ENCODE results near the gene PTX4.

PTX4 gene

GRCh38 chr16:1506494-1507213 is 17.9 kb upstream of the PTX4 start:
- Histone ChIP-seq H3K27me3 (ENCODE audit: control insufficient read depth, insufficient read depth, low read length) (no peaks in the 10 kb centered on the region), H3K4me3 (ENCODE audit: low read depth, low read length) (no peak overlapping the region), H3K36me3 (ENCODE audit: control insufficient read depth, insufficient read depth, low read length) (peaks cover 76% of the 10 kb centered on the region), H3K4me1 (ENCODE audit: control insufficient read depth, insufficient read depth, low read length) (no peaks in the 10 kb centered on the region), H3K27ac (ENCODE audit: low read depth, low read length) (no peak overlapping the region), H3K9me3 (ENCODE audit: control insufficient read depth, insufficient read depth, low read depth, low read length) (no peaks in the 10 kb centered on the region), H3K9ac (ENCODE audit: low read length) (no peak overlapping the region)

DNA sequence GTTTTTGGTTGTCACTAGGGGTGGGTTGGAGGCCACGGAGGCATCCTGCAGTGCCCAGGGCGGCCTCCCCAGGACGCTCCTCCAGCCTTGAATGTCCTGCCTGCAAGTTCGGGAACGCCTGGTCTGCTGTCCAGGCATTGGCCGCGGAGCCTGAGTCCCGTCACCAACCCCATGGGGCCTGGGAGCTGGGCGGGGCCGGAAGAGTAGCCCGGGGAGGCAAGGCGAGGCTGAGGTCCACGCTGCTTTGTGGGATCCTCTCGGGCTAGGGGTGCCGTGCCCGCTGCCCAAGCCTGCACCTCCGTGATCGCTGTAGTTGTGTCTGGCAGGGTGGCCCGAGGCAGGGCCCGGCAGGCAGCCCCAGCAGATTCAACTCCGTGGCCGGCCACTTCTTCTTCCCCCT is 17.2 kb upstream of the PTX4 start:
- no peaks in the 10 kb centered on the region for H3K27me3 ChIP-seq (ENCODE audit: control insufficient read depth, insufficient read depth, low read length)
- H3K36me3 ChIP-seq (ENCODE audit: control insufficient read depth, insufficient read depth, low read length): peaks cover 80% of the 10 kb centered on the region
- no peak overlapping the region for H3K9ac ChIP-seq (ENCODE audit: low read length)
- H3K27ac ChIP-seq (ENCODE audit: low read depth, low read length): no peak overlapping the region
- H3K4me1 ChIP-seq (ENCODE audit: control insufficient read depth, insufficient read depth, low read length): no peaks in the 10 kb centered on the region
- no peaks in the 10 kb centered on the region for H3K9me3 ChIP-seq (ENCODE audit: control insufficient read depth, insufficient read depth, low read depth, low read length)
- no peak overlapping the region for H3K4me3 ChIP-seq (ENCODE audit: low read depth, low read length)

DNA sequence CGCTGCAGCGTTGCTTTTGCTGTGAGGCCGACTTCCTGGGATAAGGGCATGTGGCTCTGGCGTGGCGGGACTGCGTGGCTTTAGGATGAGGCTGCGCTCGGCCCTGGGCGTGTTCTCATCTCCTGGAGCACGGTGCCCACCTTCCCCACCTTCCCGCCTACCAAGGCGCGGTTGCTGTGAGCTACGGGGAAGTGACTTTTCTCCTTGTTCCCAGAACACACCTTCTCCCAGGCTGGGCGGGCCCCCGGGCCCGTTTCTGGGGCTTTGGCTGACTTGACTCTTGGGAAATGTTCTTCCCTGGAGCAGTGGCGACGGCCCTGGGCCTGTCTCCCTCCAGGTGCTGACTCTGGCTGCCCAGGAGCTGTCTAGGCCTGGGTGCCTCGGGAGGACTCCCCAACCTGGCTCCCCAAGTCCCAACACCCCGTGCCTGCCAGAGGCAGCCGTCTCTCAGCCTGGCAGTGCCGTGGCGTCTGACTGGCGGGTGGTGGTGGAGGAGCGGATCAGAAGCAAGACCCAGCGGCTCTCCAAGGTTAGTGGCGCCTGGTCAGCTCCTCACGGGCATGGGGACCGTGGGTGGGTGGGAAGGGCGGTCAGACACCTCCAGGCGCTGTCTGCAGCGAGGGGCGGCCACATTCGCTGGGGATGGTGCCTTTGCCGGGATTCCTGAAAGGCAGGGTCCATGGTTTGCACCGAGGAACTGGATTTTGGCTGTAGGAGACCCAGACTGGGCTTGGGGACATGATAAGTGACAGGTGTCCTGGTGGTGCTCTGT is 16.5 kb upstream of the PTX4 start:
- Histone ChIP-seq H3K9me3 (ENCODE audit: control insufficient read depth, insufficient read depth, low read depth, low read length) (no peaks in the 10 kb centered on the region), H3K27ac (ENCODE audit: low read depth, low read length) (no peak overlapping the region), H3K27me3 (ENCODE audit: control insufficient read depth, insufficient read depth, low read length) (no peaks in the 10 kb centered on the region), H3K36me3 (ENCODE audit: control insufficient read depth, insufficient read depth, low read length) (peaks cover 79% of the 10 kb centered on the region), H3K9ac (ENCODE audit: low read length) (no peak overlapping the region), H3K4me1 (ENCODE audit: control insufficient read depth, insufficient read depth, low read length) (no peaks in the 10 kb centered on the region), H3K4me3 (ENCODE audit: low read depth, low read length) (no peak overlapping the region)

GRCh38 chr16:1503110-1503955 is 14.6 kb upstream of the PTX4 start:
- no peak overlapping the region for H3K4me3 ChIP-seq (ENCODE audit: low read depth, low read length)
- peaks cover 75% of the 10 kb centered on the region for H3K36me3 ChIP-seq (ENCODE audit: control insufficient read depth, insufficient read depth, low read length)
- no peaks in the 10 kb centered on the region for H3K27me3 ChIP-seq (ENCODE audit: control insufficient read depth, insufficient read depth, low read length)
- H3K27ac ChIP-seq (ENCODE audit: low read depth, low read length): no peak overlapping the region
- H3K4me1 ChIP-seq (ENCODE audit: control insufficient read depth, insufficient read depth, low read length): no peaks in the 10 kb centered on the region
- H3K9ac ChIP-seq (ENCODE audit: low read length): no peak overlapping the region
- H3K9me3 ChIP-seq (ENCODE audit: control insufficient read depth, insufficient read depth, low read depth, low read length): no peaks in the 10 kb centered on the region

- H3K27ac ChIP-seq (ENCODE audit: low read depth, low read length): no peak overlapping the region
- no peak overlapping the region for H3K9ac ChIP-seq (ENCODE audit: low read length)
- no peak overlapping the region for H3K4me3 ChIP-seq (ENCODE audit: low read depth, low read length)
- H3K36me3 ChIP-seq (ENCODE audit: control insufficient read depth, insufficient read depth, low read length): peaks cover 75% of the 10 kb centered on the region
- no peaks in the 10 kb centered on the region for H3K9me3 ChIP-seq (ENCODE audit: control insufficient read depth, insufficient read depth, low read depth, low read length)
- no peaks in the 10 kb centered on the region for H3K4me1 ChIP-seq (ENCODE audit: control insufficient read depth, insufficient read depth, low read length)
- H3K27me3 ChIP-seq (ENCODE audit: control insufficient read depth, insufficient read depth, low read length): no peaks in the 10 kb centered on the region
These were observed 13.6 kb upstream of the PTX4 start for GRCh38 chr16:1502092-1503004.

- Histone ChIP-seq H3K27me3 (ENCODE audit: control insufficient read depth, insufficient read depth, low read length) (no peaks in the 10 kb centered on the region), H3K9ac (ENCODE audit: low read length) (no peak overlapping the region), H3K4me1 (ENCODE audit: control insufficient read depth, insufficient read depth, low read length) (no peaks in the 10 kb centered on the region), H3K9me3 (ENCODE audit: control insufficient read depth, insufficient read depth, low read depth, low read length) (no peaks in the 10 kb centered on the region), H3K27ac (ENCODE audit: low read depth, low read length) (no peak overlapping the region), H3K4me3 (ENCODE audit: low read depth, low read length) (no peak overlapping the region), H3K36me3 (ENCODE audit: control insufficient read depth, insufficient read depth, low read length) (peaks cover 75% of the 10 kb centered on the region)
These were observed 12.9 kb upstream of the PTX4 start for GRCh38 chr16:1501630-1502029.

DNA sequence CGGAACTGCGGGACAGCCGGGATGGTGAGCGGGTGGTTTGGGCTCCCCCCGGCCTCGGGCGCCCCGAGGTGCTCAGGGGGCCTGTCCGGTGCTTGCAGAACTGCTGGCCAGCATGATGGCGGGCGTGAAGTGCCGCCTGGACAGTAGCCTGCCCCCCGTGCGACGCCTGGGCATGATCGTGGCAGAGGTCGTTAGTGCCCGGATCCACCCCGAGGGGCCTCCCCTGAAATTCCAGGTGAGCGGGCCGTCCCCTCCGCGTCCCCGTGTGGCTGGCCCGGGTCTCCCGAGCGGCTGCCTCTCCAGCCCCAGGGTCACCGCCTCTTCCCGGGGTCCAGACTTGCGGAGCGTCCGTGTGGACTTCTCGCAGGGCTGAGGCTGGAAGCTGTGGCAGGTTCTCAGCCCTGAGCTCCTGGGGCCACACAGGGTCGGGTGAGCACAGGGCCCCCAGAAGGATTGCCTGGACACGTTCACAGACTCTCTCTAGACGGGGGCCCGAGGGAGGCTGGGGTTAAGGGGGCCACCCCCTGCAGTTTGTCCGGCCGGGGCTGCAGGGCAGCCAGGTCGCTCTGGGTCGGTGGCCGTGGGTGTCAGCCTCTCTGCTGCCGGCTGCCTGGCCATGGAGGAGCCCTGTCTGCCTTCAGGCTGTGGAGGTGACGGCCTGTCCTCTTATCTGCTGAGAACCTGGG is 11.9 kb upstream of the PTX4 start:
- H3K9ac ChIP-seq (ENCODE audit: low read length): no peak overlapping the region
- H3K27ac ChIP-seq (ENCODE audit: low read depth, low read length): no peak overlapping the region
- no peaks in the 10 kb centered on the region for H3K27me3 ChIP-seq (ENCODE audit: control insufficient read depth, insufficient read depth, low read length)
- H3K4me3 ChIP-seq (ENCODE audit: low read depth, low read length): no peak overlapping the region
- H3K9me3 ChIP-seq (ENCODE audit: control insufficient read depth, insufficient read depth, low read depth, low read length): no peaks in the 10 kb centered on the region
- peaks cover 76% of the 10 kb centered on the region for H3K36me3 ChIP-seq (ENCODE audit: control insufficient read depth, insufficient read depth, low read length)
- no peaks in the 10 kb centered on the region for H3K4me1 ChIP-seq (ENCODE audit: control insufficient read depth, insufficient read depth, low read length)

GRCh38 chr16:1499756-1500464 is 11.2 kb upstream of the PTX4 start:
- H3K36me3 ChIP-seq (ENCODE audit: control insufficient read depth, insufficient read depth, low read length): peaks cover 81% of the 10 kb centered on the region
- H3K9me3 ChIP-seq (ENCODE audit: control insufficient read depth, insufficient read depth, low read depth, low read length): no peaks in the 10 kb centered on the region
- H3K27me3 ChIP-seq (ENCODE audit: control insufficient read depth, insufficient read depth, low read length): no peaks in the 10 kb centered on the region
- no peak overlapping the region for H3K9ac ChIP-seq (ENCODE audit: low read length)
- H3K27ac ChIP-seq (ENCODE audit: low read depth, low read length): no peak overlapping the region
- H3K4me1 ChIP-seq (ENCODE audit: control insufficient read depth, insufficient read depth, low read length): no peaks in the 10 kb centered on the region
- no peak overlapping the region for H3K4me3 ChIP-seq (ENCODE audit: low read depth, low read length)

GRCh38 chr16:1498899-1499676 is 10.3 kb upstream of the PTX4 start:
- Histone ChIP-seq H3K36me3 (ENCODE audit: control insufficient read depth, insufficient read depth, low read length) (peaks cover 85% of the 10 kb centered on the region), H3K4me1 (ENCODE audit: control insufficient read depth, insufficient read depth, low read length) (no peaks in the 10 kb centered on the region), H3K27ac (ENCODE audit: low read depth, low read length) (no peak overlapping the region), H3K27me3 (ENCODE audit: control insufficient read depth, insufficient read depth, low read length) (no peaks in the 10 kb centered on the region), H3K9me3 (ENCODE audit: control insufficient read depth, insufficient read depth, low read depth, low read length) (no peaks in the 10 kb centered on the region), H3K9ac (ENCODE audit: low read length) (no peak overlapping the region), H3K4me3 (ENCODE audit: low read depth, low read length) (no peak overlapping the region)

Data from HUES6 (cell line).